Esophagus (tissue), 2 donors: ENCODE data around the gene CCDC74B. TPM values are rescaled to one million over a fixed set of nuclear protein-coding genes. Genes with fewer than 3 reads are reported as not detected.
"Not testable (repeated sequence)": the region's sequence is repeated elsewhere in the genome, so short reads cannot be mapped to it uniquely, and the experiment has no call there.

Experiments used
- H3K27ac ChIP-seq, 2 donors: one replicate each; pipeline ENCODE4 v1.5.1; 2013; ENCODE audit warnings: low read depth in 2 of 2, mild to moderate bottlenecking in 2 of 2, inconsistent platforms in 1 of 2, low read length in 1 of 2, moderate library complexity in 1 of 2
- H3K27me3 ChIP-seq, 2 donors: one replicate each; pipeline ENCODE4 v1.6.1; 2013; ENCODE audit warnings: low read length in 2 of 2, control low read depth in 1 of 2, mild to moderate bottlenecking in 1 of 2; ENCODE audit not compliant: insufficient read depth in 2 of 2, control insufficient read depth in 1 of 2
- H3K36me3 ChIP-seq, 2 donors: one replicate each; pipeline ENCODE4 v1.6.1; 2013; ENCODE audit warnings: low read length in 1 of 2; ENCODE audit not compliant: control insufficient read depth in 2 of 2, insufficient read depth in 2 of 2
- H3K4me1 ChIP-seq, 2 donors: one replicate each; pipeline ENCODE4 v1.6.1; 2013; ENCODE audit warnings: low read length in 1 of 2; ENCODE audit not compliant: control insufficient read depth in 2 of 2, insufficient read depth in 2 of 2
- H3K4me3 ChIP-seq, 2 donors: one replicate each; pipeline ENCODE4 v1.5.1; 2013; ENCODE audit warnings: low read length in 2 of 2, mild to moderate bottlenecking in 2 of 2, low read depth in 1 of 2, moderate library complexity in 1 of 2
- H3K9me3 ChIP-seq, 2 donors: one replicate each; pipeline ENCODE4 v1.6.1; 2013; ENCODE audit warnings: mild to moderate bottlenecking in 2 of 2, low read depth in 1 of 2, low read length in 1 of 2, moderate library complexity in 1 of 2; ENCODE audit not compliant: control insufficient read depth in 2 of 2, insufficient read depth in 1 of 2
- WGBS, 2 donors: extraction: QIAGEN DNeasy Blood & Tissue Kit; methylation state at CpG; one replicate each; pipeline ENCODE4 v1.1.7; 2013; 5-methylcytosine and 5-hydroxymethylcytosine counted together
- polyA plus RNA-seq, 2 donors: library from polyadenylated mRNA; stranded (reverse); fragments of 200-250 nt; gene quantifications; one replicate each; pipeline ENCODE4 v1.2.3, GENCODE V29; 2013
- donor health status: healthy with polysubstance abuse.
- donor health status: Bipolar disorder and iron deficiency.

The CCDC74B gene
- polyA plus RNA-seq, 2 donors: 1.0 to 1.1 TPM

DNA sequence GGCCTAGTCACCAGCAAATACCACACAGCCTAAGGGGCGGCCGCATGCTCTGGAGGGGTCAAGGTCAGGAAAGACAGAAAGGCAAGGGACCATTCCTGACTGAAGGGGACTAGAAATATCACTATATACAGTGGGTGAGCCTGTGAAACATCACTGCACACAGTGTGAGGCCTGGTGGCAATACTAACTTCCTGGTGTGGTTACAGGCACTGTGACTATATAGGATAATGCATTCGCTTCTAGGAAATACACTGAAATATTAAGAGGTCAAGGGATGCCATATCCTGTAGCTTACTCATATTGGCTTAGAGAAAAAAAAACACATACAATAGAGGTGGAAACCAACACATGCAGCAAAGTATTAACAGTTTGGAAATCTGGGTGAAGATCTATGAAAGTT lies 24.3 kb upstream of the CCDC74B start:
- not testable (repeated sequence) for H3K4me3 ChIP-seq, H3K4me1 ChIP-seq, H3K27ac ChIP-seq, H3K27me3 ChIP-seq, H3K9me3 ChIP-seq
- H3K36me3 ChIP-seq: peaks cover 8 to 27% of the 10 kb centered on the region in 2 donors
- WGBS, 2 donors: 78 to 96% methylated on average over 3 of the region's 3 CpGs

- 74 to 84% methylated on average over 3 of the region's 3 CpGs for WGBS, 2 donors
- not testable (repeated sequence) for H3K27ac ChIP-seq, H3K4me3 ChIP-seq, H3K9me3 ChIP-seq, H3K27me3 ChIP-seq, H3K4me1 ChIP-seq
- H3K36me3 ChIP-seq: peaks cover 0 to 27% of the 10 kb centered on the region in 2 donors
Measured at GRCh38 chr2:130166611-130167010, 21.7 kb upstream of the CCDC74B start.

- Histone ChIP-seq H3K27me3 (no peaks in the 10 kb centered on the region), H3K36me3 (peaks cover 0 to 27% of the 10 kb centered on the region in 2 donors), H3K27ac (no peak overlapping the region), H3K4me1 (no peaks in the 10 kb centered on the region), H3K4me3 (no peak overlapping the region), H3K9me3 (no peaks in the 10 kb centered on the region)
- 94 to 97% methylated on average over 8 of the region's 8 CpGs for WGBS, 2 donors
Measured at GRCh38 chr2:130165293-130166016, 20.5 kb upstream of the CCDC74B start.

GRCh38 chr2:130162968-130163367 lies 18.1 kb upstream of the CCDC74B start:
- Histone ChIP-seq H3K9me3 (no peaks in the 10 kb centered on the region), H3K4me3 (no peak overlapping the region), H3K27me3 (no peaks in the 10 kb centered on the region), H3K36me3 (peaks cover 0 to 40% of the 10 kb centered on the region in 2 donors), H3K27ac (no peak overlapping the region), H3K4me1 (no peaks in the 10 kb centered on the region)
- 95 to 96% methylated on average over 9 of the region's 9 CpGs for WGBS, 2 donors

DNA sequence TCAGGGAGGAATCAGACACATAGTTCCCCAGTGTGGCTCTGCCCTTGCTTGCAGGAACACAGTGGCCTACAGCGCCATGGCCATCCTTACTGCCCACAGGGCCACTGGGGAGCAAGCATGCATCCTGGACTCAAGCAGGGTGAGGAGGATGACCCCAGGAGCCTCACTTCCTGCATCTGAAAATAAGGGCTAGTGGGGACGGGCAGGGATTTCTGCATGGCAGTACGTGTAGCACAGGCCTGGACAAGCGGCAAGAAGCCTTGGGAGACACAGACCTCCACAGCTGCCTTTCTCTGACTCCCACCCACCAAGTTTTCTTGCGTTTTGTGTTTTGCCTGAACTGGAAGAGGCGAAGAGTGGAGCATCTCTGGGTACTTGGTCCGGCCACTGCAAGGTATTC lies 17.6 kb upstream of the CCDC74B start:
- not testable (repeated sequence) for H3K27ac ChIP-seq, H3K4me1 ChIP-seq, H3K27me3 ChIP-seq, H3K9me3 ChIP-seq, H3K4me3 ChIP-seq
- peaks cover 0 to 40% of the 10 kb centered on the region in 2 donors for H3K36me3 ChIP-seq
- WGBS, 2 donors: 89 to 93% methylated on average over 6 to 7 of the region's 7 CpGs

GRCh38 chr2:130160838-130161705 lies 16.2 kb upstream of the CCDC74B start:
- H3K36me3 ChIP-seq: peaks cover 0 to 34% of the 10 kb centered on the region in 2 donors
- not testable (repeated sequence) for H3K9me3 ChIP-seq, H3K4me1 ChIP-seq, H3K4me3 ChIP-seq, H3K27me3 ChIP-seq, H3K27ac ChIP-seq
- 77 to 80% methylated on average over 25 of the region's 25 CpGs for WGBS, 2 donors

DNA sequence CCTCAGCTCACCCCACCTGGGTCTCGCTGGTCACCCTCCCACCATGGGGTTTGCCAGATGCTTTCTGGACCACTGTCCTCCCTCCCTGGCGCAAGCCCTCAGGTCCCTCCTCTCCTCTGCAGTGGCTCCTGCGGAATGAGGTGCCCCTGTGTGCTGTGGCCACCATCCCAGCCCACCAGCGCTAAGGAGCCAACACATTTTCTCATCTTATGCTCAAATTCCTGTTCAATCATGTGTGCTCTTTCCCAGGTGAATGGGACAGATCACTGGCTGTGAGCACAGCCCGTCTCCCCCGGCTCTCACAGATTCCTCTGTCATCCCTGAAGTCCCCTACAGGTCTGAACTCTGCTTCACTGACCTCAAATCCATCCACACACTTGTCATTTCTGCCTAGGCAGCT lies 15.2 kb upstream of the CCDC74B start:
- H3K9me3 ChIP-seq: no peaks in the 10 kb centered on the region
- WGBS, 2 donors: 94 to 98% methylated on average over 6 of the region's 6 CpGs
- no peaks in the 10 kb centered on the region for H3K27me3 ChIP-seq
- no peak overlapping the region for H3K27ac ChIP-seq
- peaks cover 0 to 38% of the 10 kb centered on the region in 2 donors for H3K36me3 ChIP-seq
- no peak overlapping the region for H3K4me3 ChIP-seq
- H3K4me1 ChIP-seq: no peaks in the 10 kb centered on the region

DNA sequence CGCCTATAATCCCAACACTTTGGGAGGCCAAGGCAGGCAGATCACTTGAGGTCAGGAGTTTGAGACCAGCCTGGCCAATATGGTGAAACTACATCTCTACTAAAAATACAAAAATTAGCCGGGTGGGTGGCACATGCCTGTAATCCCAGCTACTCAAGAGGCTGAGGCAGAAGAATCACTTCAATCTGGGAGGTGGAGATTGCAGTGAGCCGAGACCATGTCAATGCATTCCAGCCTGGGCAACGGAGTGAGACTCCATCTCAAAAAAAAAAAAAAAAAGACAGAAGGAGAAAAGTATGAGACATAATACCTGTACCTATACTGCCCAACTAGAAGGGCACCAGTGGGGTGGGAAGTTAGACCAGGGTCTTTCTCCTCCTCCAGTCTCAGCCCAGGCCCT lies 14.5 kb upstream of the CCDC74B start:
- not testable (repeated sequence) for H3K4me3 ChIP-seq, H3K27ac ChIP-seq, H3K4me1 ChIP-seq, H3K27me3 ChIP-seq, H3K9me3 ChIP-seq
- WGBS, 2 donors: 93 to 95% methylated on average over 4 of the region's 4 CpGs
- H3K36me3 ChIP-seq: peaks cover 0 to 45% of the 10 kb centered on the region in 2 donors

DNA sequence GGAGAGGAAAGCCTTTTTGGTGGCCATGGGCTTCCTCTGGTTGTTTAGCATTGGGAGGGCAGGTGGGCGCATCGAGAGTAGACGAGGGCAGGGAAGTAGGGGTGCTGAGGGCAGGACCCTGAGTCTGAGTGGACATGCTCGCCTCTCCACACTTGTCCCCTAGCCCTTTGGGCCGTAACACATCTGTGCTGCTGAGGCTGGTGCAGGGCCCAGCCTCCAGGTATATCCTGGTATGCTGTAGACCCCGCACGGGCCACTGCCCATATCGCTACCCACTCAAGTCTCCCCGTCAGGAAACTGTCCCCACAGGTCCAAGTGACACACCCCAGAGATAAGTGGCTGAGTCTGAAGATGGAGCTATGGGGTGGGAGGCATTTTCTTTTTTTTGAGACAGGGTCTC lies 13.7 kb upstream of the CCDC74B start:
- Histone ChIP-seq H3K27me3 (no peaks in the 10 kb centered on the region), H3K4me3 (no peak overlapping the region), H3K9me3 (no peaks in the 10 kb centered on the region), H3K4me1 (no peaks in the 10 kb centered on the region), H3K36me3 (peaks cover 0 to 42% of the 10 kb centered on the region in 2 donors), H3K27ac (no peak overlapping the region)
- WGBS, 2 donors: 92 to 99% methylated on average over 9 of the region's 9 CpGs
